Naive thymus-derived CD4-positive, alpha-beta T cell (primary cell): Measurements from ENCODE around the gene STK31. TPM values are rescaled to one million over a fixed set of nuclear protein-coding genes. Genes with fewer than 3 reads are reported as not detected.
A peak's percentile ranks its signal among the peaks of the same experiment; 100 is the strongest.
"Not testable (repeated sequence)": the region's sequence is repeated elsewhere in the genome, so short reads cannot be mapped to it uniquely, and the experiment has no call there.

Experiments used
- ATAC-seq: fragments of 150-1000 bp; cut with Tn5 transposase; 2 replicates; pipeline ENCODE4 v1.10.0; 2021; ENCODE audit warnings: mild to moderate bottlenecking, moderate library complexity
- CTCF ChIA-PET: fragments of 350-600 bp; sonication (Branson Sonifier 250); formaldehyde crosslinking; loops from one replicate; lab custom pipeline; 2021; ENCODE audit warnings: antibody characterized with exemption; lab: Charles Lee
- POLR2A ChIA-PET: fragments of 350-600 bp; sonication (Branson Sonifier 250); formaldehyde crosslinking; loops from one replicate; lab custom pipeline; 2021; ENCODE audit warnings: antibody characterized with exemption, inconsistent platforms; lab: Charles Lee
- DNase-seq, 9 donors: peaks; one replicate each; pipeline versions ENCODE4 v3.0.0 to v3.0.0-alpha.2; 2020 to 2022; ENCODE audit warnings: mixed read lengths in 1 of 9
- H3K27ac ChIP-seq: one replicate; pipeline ENCODE4 v1.7.0; 2013; ENCODE audit warnings: mild to moderate bottlenecking, low read depth, low read length, moderate library complexity
- H3K27me3 ChIP-seq, 2 donors: one replicate each; pipeline ENCODE4 v1.7.0; 2013; ENCODE audit warnings: low read length in 2 of 2, mild to moderate bottlenecking in 2 of 2, moderate library complexity in 2 of 2; ENCODE audit not compliant: control insufficient read depth in 2 of 2, insufficient read depth in 2 of 2
- H3K36me3 ChIP-seq, 3 experiments: 1 replicate in 2 of 3; 2 replicates in 1 of 3; pipeline ENCODE4 v1.7.0; 2013; ENCODE audit warnings: low read length in 3 of 3, mild to moderate bottlenecking in 3 of 3, moderate library complexity in 1 of 3; ENCODE audit not compliant: insufficient read depth in 3 of 3, control insufficient read depth in 2 of 3
- H3K4me1 ChIP-seq, 2 donors: one replicate each; pipeline ENCODE4 v1.7.0; 2013; ENCODE audit warnings: low read length in 2 of 2, mild to moderate bottlenecking in 2 of 2, moderate library complexity in 1 of 2; ENCODE audit not compliant: control insufficient read depth in 2 of 2, insufficient read depth in 2 of 2
- H3K4me3 ChIP-seq: 2 replicates; pipeline ENCODE4 v1.7.0; 2013; ENCODE audit warnings: mild to moderate bottlenecking, low read length
- H3K9me3 ChIP-seq, 3 experiments: 1 replicate in 2 of 3; 2 replicates in 1 of 3; pipeline ENCODE4 v1.7.0; 2013; ENCODE audit warnings: low read length in 3 of 3; ENCODE audit not compliant: control insufficient read depth in 2 of 3
- H3K27ac Mint-ChIP-seq, 9 donors: one replicate each; pipeline ENCODE4 v1.8.0; 2020 to 2022; ENCODE audit warnings: mixed read lengths in 9 of 9, mild to moderate bottlenecking in 8 of 9, moderate library complexity in 5 of 9, inconsistent platforms in 2 of 9
- H3K27me3 Mint-ChIP-seq, 5 donors: one replicate each; pipeline ENCODE4 v1.8.0; 2021 to 2022; ENCODE audit warnings: mixed read lengths in 5 of 5, mild to moderate bottlenecking in 1 of 5
- H3K36me3 Mint-ChIP-seq, 5 donors: one replicate each; pipeline ENCODE4 v1.8.0; 2020 to 2022; ENCODE audit warnings: mixed read lengths in 5 of 5, mild to moderate bottlenecking in 3 of 5, inconsistent platforms in 1 of 5
- H3K4me1 Mint-ChIP-seq, 7 donors: one replicate each; pipeline ENCODE4 v1.8.0; 2020 to 2022; ENCODE audit warnings: mixed read lengths in 7 of 7, mild to moderate bottlenecking in 3 of 7, inconsistent platforms in 1 of 7
- H3K4me3 Mint-ChIP-seq, 10 donors: one replicate each; pipeline ENCODE4 v1.8.0; 2020 to 2022; ENCODE audit warnings: mild to moderate bottlenecking in 10 of 10, mixed read lengths in 10 of 10, moderate library complexity in 6 of 10, inconsistent platforms in 2 of 10
- H3K9me3 Mint-ChIP-seq, 11 donors: one replicate each; pipeline ENCODE4 v1.8.0; 2020 to 2022; ENCODE audit warnings: mixed read lengths in 11 of 11, mild to moderate bottlenecking in 4 of 11, inconsistent platforms in 1 of 11, moderate library complexity in 1 of 11
- intact Hi-C, 2 donors: fragments of 100-400 bp; cut with micrococcal nuclease; formaldehyde crosslinking; loops; one replicate each; pipeline ENCODE4 v1.15.1; 2023
- polyA plus RNA-seq, 2 donors: library from polyadenylated mRNA; unstranded; fragments of 300-500 nt; fragmentation: Illumina TruSeq; gene quantifications; one replicate each; pipeline ENCODE4 v1.2.3, GENCODE V29; 2021
- total RNA-seq, 6 experiments: library from RNA in 5 of 6; stranded (reverse) in 5 of 6; gene quantifications; 1 replicate in 5 of 6; 2 replicates in 1 of 6; pipeline ENCODE4 v1.2.3 and lab custom pipeline; 2021 to 2026

STK31 gene
- total and polyA plus RNA-seq, 7 experiments from 2014 or later = 0.08 to 1.6 (median 0.70) TPM; not detected in 1

DNA sequence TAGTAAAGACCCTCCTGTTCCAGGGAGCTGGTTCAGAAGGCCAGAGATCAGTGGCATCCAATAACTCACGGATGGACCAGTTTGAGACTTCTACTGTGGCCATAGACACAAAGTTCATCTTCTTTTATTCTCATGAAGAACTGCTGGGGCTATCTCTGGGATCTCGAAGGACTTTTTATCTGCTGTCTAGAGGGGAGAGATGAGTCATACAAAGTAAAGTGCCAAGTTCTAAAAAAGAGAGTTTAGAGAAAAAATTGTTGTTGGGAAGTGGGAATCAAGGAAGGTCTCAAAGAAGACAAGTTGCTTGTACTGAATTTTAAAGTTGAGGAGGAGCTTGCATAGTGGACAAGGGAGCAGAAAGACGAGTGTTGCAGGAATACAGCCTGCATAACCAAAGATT is 38.0 kb upstream of the STK31 start:
- ATAC-seq = no peak
- POLR2A ChIA-PET = interaction anchor here (0.5 kb wide), 1 partner anchor 40 kb away, joined by 4 read pairs; no protein-coding TSS in a partner anchor
- H3K4me1 Mint-ChIP-seq = no peaks in the 10 kb centered on the region
- no peak overlapping the region for H3K27ac Mint-ChIP-seq
- CTCF ChIA-PET = no interaction called here
- H3K36me3 Mint-ChIP-seq = no peaks in the 10 kb centered on the region
- no peaks in the 10 kb centered on the region for H3K9me3 ChIP-seq
- DNase-seq = no peak
- peaks cover 0 to 11% (median 0%) of the 10 kb centered on the region in 11 donors for H3K9me3 Mint-ChIP-seq
- H3K4me1 ChIP-seq = no peaks in the 10 kb centered on the region
- no peak overlapping the region for H3K27ac ChIP-seq
- H3K27me3 ChIP-seq = no peaks in the 10 kb centered on the region
- no peak overlapping the region for H3K4me3 ChIP-seq
- intact Hi-C loops = no loop called here
- H3K4me3 Mint-ChIP-seq = no peak overlapping the region
- H3K36me3 ChIP-seq = no peaks in the 10 kb centered on the region
- H3K27me3 Mint-ChIP-seq = peaks cover 0 to 34% (median 14%) of the 10 kb centered on the region in 5 donors

DNA sequence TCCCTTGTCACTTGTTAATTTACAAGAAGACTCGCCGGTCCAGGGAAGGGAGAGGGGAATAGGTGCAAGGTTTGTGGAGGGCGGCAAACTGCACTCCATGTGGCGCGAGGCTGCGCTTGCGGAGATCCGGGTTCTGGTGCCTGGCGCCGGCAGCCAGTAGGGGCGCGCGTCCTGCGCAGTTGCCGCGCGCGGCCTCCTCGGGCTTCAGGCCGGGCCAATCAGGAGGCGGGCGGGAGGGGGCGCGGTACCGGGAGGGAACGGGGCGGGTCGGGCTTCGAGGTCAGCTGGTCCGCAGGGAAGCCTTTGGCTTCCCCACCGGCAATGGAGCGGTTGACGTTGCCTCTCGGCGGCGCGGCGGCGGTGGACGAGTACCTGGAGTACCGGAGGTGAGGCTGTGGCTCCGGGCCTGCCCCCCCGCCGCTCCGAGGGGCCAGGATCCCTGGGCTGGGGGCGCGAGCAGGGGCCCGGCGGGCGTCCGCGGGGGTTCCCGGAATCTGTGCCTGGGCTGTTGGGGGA is 30.1 kb upstream of the STK31 start, which contains the start of gene FAM221A:
Gene FAM221A (plus strand): TSS at position 302 of the 516 bp plus-strand sequence. CDS start 20 bp downstream, at position 322.
- ChIA-PET POLR2A (interaction anchor here (1.2 to 1.7 kb wide), 2 partner anchors 9 to 82 kb away, joined by 3 to 5 read pairs; no protein-coding TSS in a partner anchor), CTCF (interaction anchor here (0.5 to 2.5 kb wide), 8 partner anchors 29 to 818 kb away, joined by 3 to 8 read pairs (median 4); partner anchors contain the start of genes CCDC126 and STK31)
- ATAC-seq (peak; percentile 99), DNase-seq (peak; percentile 52 to 80 (median 72))
- H3K27me3 Mint-ChIP-seq = peaks cover 0 to 21% (median 3%) of the 10 kb centered on the region in 5 donors
- Histone ChIP-seq H3K9me3 (no peaks in the 10 kb centered on the region), H3K4me1 (no peaks in the 10 kb centered on the region), H3K27ac (peak within 1 kb of the TSS; percentile 65), H3K36me3 (peaks cover 0 to 6% (median 0%) of the 10 kb centered on the region in 3 experiments), H3K27me3 (no peaks in the 10 kb centered on the region), H3K4me3 (peak within 1 kb of the TSS; percentile 95)
- intact Hi-C loops = loop anchor here (1.0 to 10.0 kb wide), 7 partner anchors 83 to 895 kb away; partner anchors contain the start of genes CCDC126 (in 2 of the 2), PALS2 (in 2 of the 2), HYCC1 (in 1 of the 2) and IGF2BP3 (in 1 of the 2)
- H3K4me1 Mint-ChIP-seq = peaks cover 0 to 32% (median 13%) of the 10 kb centered on the region in 7 donors
- peak within 1 kb of the TSS; percentile 89 to 98 (median 94) for H3K4me3 Mint-ChIP-seq
- H3K27ac Mint-ChIP-seq = peak within 1 kb of the TSS; percentile 45 to 90 (median 86)
- H3K36me3 Mint-ChIP-seq = peaks cover 0 to 5% (median 0%) of the 10 kb centered on the region in 5 donors
- peaks cover 0 to 11% (median 0%) of the 10 kb centered on the region in 11 donors for H3K9me3 Mint-ChIP-seq

DNA sequence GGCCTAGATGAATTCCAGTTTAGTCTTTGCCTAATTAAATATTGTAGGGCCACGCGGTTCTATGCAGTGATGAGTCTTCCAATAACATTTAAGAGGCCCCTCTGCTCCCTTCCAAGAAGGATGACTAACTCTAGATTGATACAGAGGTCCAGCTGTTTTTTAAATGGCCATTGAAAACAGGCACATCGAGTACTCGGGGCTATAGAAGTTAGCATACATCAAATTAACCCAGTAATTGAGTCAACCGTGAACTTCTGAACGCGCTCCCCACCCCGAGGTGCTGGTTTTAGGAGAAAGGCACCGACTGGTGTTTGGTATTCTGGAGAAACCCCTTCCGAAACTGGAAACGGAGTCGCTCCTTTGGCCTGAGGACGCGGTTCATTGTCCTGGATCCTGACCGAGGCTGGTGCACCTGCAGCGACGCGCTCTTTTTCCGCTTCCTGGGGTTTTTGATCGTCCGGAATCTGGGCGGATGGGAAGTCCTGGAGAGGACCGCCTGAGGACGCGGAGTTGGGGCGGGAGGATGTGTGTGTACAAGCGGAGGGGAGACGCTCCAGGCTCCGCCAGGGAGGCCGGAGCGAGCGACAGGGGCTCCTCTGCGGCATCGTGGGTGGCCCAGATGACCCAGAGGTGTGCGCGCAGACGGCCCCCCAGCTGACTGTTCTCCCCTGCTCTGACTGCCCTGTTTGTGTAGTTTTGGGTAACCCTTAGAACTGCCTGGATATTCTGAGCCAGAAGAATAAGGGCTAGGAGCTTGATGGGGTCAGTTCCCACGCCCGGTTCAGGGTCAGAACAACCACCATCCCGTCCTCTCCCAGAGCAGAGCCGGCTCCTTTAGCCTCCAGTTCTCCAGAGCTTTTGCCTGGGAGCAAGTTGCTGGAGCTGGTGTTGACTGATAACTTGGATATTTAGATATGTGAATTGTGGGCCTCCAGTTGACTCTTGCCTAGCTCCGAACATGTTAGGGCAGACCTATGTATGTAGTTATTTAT is 29.3 kb upstream of the STK31 start:
- POLR2A ChIA-PET = interaction anchor here (1.1 to 1.7 kb wide), 2 partner anchors 83 kb away, joined by 3 to 5 read pairs; partner anchors contain the start of gene CCDC126
- H3K36me3 Mint-ChIP-seq = peaks cover 0 to 5% (median 0%) of the 10 kb centered on the region in 5 donors
- peak overlapping the region; percentile 95 for H3K4me3 ChIP-seq

DNA sequence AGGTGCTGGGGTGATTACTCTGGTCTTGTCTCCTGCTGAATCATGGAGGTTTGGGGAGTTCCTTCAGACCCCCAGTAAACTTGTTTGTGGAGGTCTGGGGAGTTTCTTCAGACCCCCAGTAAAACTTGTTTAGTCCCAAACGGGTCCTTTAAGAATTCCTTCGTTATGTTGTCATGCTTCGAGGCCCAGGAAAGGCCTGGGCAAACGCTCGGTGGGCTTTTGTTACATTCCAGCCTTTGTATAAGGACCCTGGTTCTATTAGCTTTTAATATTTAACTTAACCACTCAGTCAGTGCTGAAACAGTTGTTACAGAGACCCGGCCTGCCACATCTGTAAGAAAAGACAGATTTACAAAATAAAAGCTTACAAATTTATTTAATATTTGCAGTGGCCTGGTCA is 26.0 kb upstream of the STK31 start:
- H3K4me1 ChIP-seq, H3K4me3 Mint-ChIP-seq, ATAC-seq, H3K27me3 Mint-ChIP-seq, H3K4me3 ChIP-seq, H3K36me3 Mint-ChIP-seq, H3K27me3 ChIP-seq, DNase-seq, H3K36me3 ChIP-seq, H3K27ac ChIP-seq, CTCF ChIA-PET, H3K9me3 Mint-ChIP-seq, H3K9me3 ChIP-seq: not testable (repeated sequence)
- Mint-ChIP-seq H3K27ac (peak overlapping the region in 1 of 9 donors; percentile 11), H3K4me1 (peaks cover 0 to 29% (median 17%) of the 10 kb centered on the region in 7 donors)
- intact Hi-C loops = loop anchor here (5.0 to 10.0 kb wide), 2 partner anchors 672 to 891 kb away; partner anchors contain the start of genes HYCC1 (in 1 of the 2) and PALS2 (in 1 of the 2)
- POLR2A ChIA-PET = interaction anchor here (0.5 kb wide), 1 partner anchor 71 kb away, joined by 7 read pairs; no protein-coding TSS in a partner anchor

More for the DNA sequence above, 29.3 kb upstream of the STK31 start:
- peak overlapping the region; percentile 65 for H3K27ac ChIP-seq
- H3K9me3 ChIP-seq = no peaks in the 10 kb centered on the region
- H3K36me3 ChIP-seq = peaks cover 0 to 6% (median 0%) of the 10 kb centered on the region in 3 experiments
- peak overlapping the region; percentile 89 to 98 (median 94) for H3K4me3 Mint-ChIP-seq
- H3K27me3 ChIP-seq = no peaks in the 10 kb centered on the region
- peaks cover 0 to 32% (median 17%) of the 10 kb centered on the region in 7 donors for H3K4me1 Mint-ChIP-seq
- peaks cover 0 to 6% (median 0%) of the 10 kb centered on the region in 11 donors for H3K9me3 Mint-ChIP-seq
- DNase-seq = peak; percentile 7 to 54 (median 38)
- H3K27me3 Mint-ChIP-seq = peaks cover 0 to 15% (median 0%) of the 10 kb centered on the region in 5 donors
- peak; percentile 33 for ATAC-seq
- CTCF ChIA-PET = interaction anchor here (0.5 to 2.5 kb wide), 5 partner anchors 28 to 819 kb away, joined by 3 to 8 read pairs (median 5); partner anchors contain the start of gene STK31
- intact Hi-C loops = loop anchor here (1.0 to 10.0 kb wide), 7 partner anchors 83 to 894 kb away; partner anchors contain the start of genes CCDC126 (in 2 of the 2), PALS2 (in 2 of the 2), HYCC1 (in 1 of the 2) and IGF2BP3 (in 1 of the 2)
- peak overlapping the region; percentile 45 to 89 (median 77) for H3K27ac Mint-ChIP-seq
- H3K4me1 ChIP-seq = no peaks in the 10 kb centered on the region

DNA sequence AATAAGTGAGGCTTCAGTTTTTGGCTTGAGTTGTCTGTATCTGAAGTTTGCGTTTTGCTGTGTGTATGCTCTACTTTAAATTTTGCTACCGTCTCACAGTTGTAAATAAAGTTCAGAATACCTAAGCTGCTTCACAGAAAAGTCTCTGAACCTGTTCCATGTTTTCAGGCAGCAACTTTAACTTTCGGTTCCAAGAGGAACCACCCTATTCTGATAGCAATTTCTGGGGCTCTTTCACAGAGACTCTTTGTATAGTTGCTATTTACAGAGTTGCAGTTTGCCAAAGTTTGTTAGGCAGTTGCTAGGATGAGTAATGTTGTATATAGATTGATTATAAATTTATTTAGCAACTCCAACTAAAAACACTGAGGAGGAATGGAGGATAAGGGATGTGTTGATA is 24.3 kb upstream of the STK31 start:
- Mint-ChIP-seq H3K27me3 (no peaks in the 10 kb centered on the region), H3K9me3 (no peaks in the 10 kb centered on the region)
- intact Hi-C loops = loop anchor here in 1 of 2 donors (10.0 kb wide), 1 partner anchor 889 kb away; the partner anchor contains the start of gene PALS2

More for the DNA sequence above, 24.3 kb upstream of the STK31 start:
- ATAC-seq (no peak), DNase-seq (no peak)
- ChIA-PET POLR2A (no interaction called here), CTCF (no interaction called here)
- no peak overlapping the region for H3K4me3 Mint-ChIP-seq
- peaks cover 0 to 13% (median 5%) of the 10 kb centered on the region in 5 donors for H3K36me3 Mint-ChIP-seq
- peaks cover 0 to 4% (median 0%) of the 10 kb centered on the region in 3 experiments for H3K36me3 ChIP-seq
- no peaks in the 10 kb centered on the region for H3K27me3 ChIP-seq
- no peak overlapping the region for H3K27ac ChIP-seq
- H3K9me3 ChIP-seq = no peaks in the 10 kb centered on the region
- no peak overlapping the region for H3K27ac Mint-ChIP-seq
- H3K4me3 ChIP-seq = no peak overlapping the region
- no peaks in the 10 kb centered on the region for H3K4me1 ChIP-seq
- peaks cover 0 to 21% (median 8%) of the 10 kb centered on the region in 7 donors for H3K4me1 Mint-ChIP-seq
